OCI-M1 (cell line): ENCODE measurements around the gene FAF1.

Source experiments
- DNase-seq: peaks from one replicate; lab custom pipeline; 2025; lab: John Stamatoyannopoulos, UW

Gene FAF1

DNA sequence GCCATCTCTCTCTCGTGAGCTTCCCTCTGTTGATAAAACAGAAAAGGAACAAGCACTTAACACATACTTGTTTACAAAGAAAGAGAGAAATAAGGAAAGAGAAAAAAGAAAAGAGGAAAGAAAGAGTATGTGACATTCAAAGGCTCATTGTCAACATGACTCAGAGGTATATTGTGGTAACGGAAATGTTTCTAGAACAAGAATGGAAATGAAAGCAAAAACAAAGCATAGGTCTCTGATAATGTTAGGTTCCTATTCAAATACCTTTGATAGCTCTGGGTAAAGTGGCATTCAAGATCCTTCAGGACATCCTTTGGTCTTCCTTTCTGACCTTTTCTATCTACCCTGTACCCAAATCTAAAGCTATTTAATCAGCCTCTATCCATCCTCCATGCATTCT, 469.4 kb downstream of the FAF1 start:
- DNase-seq: no peak

DNA sequence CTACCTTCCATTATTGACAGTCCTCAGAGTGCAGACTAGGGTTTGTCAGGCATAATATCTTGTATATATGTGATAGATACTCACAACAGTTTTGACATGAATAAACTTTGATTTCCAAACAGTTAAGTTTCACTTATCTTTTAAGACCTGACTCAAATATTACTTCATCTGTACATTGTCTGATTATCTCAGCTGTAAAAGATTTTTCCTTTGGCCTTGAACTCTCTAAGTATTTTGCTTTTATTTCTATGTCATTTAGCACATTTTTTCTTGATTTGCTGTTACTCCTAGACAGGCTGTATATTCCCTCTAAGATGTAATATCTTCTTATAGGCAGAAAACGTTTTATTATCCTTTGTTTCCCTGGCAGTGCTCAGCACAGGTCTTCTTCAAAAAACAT, 471.2 kb downstream of the FAF1 start:
- DNase-seq: no peak

DNA sequence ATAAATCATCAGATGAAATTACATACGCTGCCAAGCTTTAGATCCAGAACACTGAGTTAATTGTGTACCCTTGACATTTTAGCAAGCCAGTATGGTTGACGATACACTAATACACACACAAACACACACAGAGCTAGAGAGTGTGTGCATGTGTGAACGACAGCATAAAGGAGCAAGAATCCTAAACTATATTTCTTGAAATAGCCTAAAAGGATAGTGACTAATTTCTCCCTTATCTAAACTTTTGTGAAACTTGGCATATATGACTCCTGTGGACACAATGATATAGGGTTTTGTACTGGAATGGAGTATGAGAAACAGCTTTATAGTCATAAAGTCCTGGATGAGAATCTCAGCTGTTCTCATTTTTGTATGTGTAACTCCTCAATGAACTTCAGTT, 471.7 kb downstream of the FAF1 start:
- DNase-seq: no peak

DNA sequence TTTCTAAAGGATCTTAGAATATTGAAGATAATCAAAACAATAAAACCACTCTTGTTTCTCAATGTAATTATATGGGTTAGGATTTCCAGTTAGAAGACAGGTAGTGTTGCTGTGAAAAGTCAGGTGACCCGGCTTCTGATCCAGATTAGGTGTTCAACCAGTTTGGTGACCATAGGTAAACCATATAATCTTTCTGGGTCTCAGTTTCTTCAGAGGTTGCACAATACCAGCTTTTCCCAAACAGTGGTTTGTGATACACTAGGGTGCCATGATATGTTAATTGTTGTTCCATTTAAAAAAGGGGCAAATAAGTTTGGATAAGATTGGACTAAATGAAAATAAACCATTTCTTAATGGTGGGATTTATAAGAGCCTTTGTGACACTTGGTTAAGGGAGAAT, 472.3 kb downstream of the FAF1 start:
- DNase-seq: no peak

DNA sequence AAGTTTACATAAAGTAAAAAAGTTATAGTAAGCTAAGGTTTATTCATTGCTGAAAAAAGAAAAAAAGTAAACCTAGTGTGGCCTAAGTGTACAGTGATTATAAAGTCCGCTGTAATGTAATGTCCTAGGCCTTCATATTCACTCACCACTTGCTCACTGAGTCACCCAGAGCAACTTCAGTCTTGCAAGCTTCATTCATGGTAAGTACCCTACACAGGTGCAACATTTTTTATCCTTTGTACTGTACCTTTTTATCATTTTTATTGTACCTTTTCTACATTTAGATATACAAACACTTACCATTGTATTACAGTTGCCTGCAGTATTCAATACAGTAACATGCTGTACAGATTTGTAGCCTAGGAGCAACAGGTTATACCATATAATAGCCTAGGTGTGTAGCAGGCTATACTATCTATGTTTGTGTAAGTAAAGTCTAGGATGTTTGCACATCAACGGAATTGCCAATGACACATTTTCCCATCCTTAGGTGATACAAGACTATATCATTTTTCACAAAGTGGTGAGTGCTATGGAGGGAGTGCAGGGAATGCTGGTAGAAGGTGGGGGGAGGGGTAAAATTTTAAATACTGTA, 478.8 kb downstream of the FAF1 start:
- no peak for DNase-seq

DNA sequence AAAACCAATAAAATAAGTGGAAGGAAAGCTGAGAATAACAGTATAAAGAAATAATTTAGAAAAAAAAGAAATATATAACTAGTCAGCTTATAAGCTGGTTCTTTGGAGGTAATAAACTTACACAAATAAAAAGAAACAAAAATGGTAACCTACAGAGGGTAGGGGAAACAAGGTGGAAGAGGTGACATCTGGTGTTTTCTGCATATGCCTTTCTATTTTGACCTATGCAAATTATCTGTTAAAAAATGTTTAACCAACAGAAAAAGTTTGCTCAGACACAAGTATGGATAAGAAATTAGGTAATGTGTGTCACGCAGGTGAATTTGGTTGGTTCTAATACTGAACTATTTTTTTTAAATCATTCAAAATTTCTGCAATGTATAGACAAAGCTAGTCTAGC, 483.3 kb downstream of the FAF1 start:
- no peak for DNase-seq

DNA sequence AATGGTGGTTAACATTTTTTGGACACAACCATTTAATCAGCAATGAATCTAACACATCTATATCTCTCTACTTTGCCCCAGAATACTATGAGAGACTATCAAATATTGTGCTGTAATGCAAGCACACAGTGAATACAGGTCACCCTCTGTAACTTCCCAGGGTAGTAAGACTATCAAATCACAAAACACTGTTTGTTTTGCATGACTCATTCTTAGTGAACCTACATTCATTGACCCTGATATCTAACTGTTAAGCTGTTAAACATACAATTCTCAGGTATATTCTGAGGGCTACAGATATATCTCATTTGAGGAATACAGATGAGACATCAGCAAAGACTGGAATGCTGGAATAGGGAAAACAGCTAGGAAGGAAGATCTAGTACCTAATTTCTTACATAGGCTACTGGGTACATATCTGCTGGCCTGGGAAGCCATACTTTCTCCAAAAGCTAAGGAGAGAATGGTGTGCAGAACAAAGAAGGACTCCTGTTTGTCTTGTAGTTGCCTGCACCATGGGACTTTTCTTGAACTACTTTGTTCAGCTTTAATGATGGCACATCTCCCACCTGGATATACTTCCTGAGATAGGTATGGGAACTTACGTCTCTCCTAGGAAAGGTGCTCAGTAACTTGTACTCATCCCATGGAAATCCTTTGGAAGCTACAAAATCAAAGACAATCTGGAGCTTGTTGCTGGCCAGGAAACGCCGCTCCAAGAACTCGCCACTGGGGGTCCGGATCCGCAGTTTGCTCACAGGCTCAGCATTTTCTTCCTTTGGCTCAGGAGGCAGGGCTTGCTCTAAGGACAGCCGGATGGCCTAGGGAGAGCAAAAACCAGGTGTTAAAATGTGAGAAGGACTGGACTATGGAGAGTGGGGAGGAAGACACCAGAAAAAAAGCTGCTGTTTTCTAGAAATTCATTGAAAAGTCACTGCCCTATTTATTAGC, 484.9 kb downstream of the FAF1 start:
- DNase-seq: no peak

DNA sequence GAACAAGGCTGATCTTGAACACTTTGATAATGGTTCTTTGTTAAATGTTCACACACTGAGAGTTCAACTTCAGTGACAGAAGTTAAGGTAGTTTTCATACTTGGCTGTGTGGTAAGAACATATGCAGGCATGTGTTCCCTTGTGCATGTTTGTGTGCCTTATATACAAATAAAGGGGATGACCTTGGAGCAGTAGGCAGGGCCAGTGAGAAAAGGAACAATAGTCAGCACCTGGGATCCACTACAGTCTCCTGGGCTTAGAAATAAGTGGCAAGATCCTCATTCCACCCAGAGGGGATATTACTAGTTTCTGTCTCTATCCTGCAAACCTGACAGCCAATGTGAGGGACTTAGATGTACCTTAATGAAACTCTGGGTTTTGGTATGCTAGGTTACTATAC, 486.6 kb downstream of the FAF1 start:
- DNase-seq: no peak

DNA sequence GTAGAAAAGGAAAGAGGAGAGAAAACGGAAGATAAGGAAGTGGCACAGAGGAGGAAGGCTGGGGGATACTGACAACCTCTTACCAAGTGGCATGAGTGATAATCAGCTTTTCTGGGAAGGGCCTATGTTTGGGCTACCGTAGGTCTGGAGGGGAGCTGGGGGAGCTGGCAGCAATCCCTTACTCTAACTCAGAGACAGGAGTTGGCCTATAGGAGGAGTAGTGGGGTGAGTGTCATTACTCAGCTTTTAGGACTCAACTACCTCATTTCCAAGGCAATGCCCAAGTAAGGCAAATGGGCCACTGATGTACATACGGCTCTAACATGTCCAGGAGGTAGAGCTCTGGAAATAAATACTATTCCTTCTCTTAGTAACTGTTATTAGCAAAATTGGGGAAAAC, 488.1 kb downstream of the FAF1 start:
- peak; percentile 23 for DNase-seq

DNA sequence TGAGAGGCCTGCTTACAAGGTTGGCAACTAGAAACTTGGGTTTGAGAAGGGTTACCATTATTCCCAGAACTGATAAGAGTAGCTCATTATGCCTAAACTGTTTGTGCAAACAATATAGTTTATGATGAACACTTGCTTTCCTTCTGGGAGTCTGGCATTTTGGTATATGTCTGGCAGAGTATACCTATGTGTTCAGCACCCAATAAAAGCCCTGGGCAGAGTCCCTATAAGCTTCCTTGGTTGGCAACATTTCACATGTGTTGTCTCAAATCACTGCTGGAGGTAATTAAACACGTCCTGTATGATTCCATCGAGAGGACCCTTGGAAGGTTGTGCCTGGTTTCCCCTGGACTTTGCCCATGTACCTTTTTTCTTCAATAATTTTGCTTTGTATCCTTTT, 497.1 kb downstream of the FAF1 start:
- DNase-seq: no peak

DNA sequence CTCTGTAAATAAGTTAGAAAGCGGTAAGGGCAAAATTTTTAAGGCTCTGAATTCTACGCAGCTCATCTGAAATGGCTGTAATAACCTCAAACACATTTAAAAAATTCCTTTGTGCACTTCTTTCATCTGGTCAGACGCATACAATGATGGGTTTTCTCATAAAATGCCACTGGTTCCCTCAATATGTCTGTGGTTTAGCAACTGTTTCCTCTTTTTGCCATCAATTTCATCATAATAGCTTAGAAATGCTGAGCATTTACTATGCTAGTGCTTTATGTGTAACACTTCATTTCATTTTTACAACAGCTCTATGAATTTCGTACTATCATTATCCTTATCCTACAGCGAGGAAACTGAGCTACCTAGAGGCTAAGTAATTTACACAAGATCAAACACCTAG, 501.6 kb downstream of the FAF1 start:
- peak; percentile 85 for DNase-seq

DNA sequence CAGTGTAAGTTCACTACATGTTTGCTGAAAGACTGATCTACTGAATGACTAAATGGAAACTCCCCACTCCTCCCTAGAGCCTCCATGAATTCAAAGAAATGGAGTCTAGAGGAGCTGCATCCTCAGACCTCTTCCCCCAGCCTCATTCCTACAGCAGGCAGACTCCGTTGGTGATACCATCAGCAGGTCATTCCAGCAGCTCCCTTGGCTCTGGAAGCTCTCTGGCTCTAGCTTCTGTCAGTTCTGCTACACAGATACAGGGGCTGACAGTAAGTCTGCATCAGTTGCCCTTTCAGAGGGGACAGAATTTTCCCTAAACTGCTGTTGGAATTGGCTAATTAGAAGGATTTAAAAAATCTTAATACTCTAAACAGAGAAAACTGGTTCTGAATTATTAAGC, 505.2 kb downstream of the FAF1 start:
- DNase-seq: no peak

DNA sequence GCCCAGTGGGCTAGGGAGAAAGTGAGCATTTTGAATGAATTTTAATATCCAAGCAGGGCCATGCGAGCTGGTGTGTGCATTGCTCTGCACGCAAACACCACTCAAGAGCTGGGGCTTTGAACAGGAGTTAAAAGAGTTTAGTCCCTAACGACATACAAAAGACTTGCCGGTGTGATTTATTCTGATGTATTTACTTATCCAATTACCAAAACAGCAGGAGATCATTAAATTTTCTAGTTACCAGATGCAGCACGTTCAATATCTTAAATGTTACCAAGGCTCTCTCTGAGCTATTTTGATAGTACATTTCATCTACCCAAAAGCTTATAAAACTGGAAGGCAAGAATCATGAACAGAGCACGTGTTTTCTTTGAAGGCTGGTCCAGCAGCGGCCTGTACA, 506.8 kb downstream of the FAF1 start:
- DNase-seq: no peak

DNA sequence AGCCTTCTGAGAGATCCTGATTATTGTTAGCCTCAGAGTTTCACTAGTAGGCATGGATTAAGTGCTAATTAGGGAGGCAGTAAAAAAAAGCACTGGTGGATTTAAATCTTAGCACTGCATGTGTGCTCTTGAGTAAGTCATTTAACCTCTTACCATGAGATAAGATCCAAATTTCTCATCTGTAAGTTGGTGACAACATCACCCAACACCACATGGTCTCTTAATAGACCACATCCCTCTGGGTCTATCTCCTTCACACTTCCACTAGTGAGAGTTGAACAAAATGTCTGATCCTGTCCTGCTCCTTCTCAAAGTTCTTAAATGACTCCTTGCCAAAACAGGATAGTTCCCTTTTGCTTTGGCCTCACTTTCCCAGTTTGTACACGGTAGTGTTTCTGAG, 507.4 kb downstream of the FAF1 start:
- DNase-seq: no peak

DNA sequence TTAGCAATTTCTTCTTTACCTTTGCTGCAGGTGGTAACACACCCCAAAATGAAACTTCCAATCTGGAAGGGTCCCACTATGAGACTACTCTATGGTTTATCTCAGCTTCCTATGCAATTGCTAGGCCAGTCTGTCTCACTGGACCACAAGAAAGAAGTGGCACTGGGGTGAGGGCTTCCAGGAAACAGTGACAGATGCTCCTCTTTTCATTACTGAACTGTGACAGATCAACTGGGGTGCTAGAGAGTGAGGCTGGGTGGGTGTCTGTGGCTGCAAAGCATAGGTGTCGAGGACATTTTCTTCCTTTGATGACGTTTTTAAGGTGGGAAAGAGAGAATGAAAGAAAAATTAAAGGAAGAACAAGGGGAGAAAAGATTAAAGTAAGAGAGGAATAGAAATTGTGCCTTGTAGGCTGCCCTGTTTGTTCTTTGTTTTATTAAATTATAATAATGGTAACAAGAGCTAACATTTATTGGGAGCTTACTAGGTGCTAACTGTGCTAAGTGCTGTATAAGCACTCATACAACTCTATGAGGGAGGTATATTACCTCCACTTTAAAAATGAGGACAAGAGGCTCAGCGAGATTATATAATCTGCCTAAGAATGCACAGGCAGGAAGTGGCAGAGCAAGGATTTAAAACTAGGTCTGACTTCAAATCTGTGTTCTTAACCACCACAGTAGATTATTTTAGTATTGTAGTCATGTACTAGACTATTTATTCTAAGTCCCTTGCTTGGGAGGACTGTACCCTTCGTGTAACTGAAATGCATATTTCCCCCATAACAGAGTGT, 509.0 kb downstream of the FAF1 start:
- DNase-seq: no peak

DNA sequence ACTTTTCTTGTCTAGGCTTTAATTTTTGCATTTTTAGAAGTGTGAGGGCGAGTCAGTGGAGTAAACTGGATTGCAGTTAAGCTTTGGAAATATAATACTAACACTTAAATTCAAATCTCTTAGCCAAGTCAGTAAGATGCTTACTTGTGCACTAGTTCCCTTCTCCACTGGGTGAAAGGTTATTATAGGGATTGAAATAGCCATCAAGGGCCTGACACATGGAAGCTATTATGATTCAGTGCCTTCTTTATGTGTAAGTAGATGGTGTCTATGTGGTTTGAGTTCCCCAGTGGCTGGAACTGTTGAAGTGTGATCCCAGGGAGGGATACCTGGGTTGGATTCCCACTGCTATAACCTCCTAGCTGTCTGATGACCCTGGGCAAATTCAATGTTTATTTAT, 512.1 kb downstream of the FAF1 start:
- no peak for DNase-seq

DNA sequence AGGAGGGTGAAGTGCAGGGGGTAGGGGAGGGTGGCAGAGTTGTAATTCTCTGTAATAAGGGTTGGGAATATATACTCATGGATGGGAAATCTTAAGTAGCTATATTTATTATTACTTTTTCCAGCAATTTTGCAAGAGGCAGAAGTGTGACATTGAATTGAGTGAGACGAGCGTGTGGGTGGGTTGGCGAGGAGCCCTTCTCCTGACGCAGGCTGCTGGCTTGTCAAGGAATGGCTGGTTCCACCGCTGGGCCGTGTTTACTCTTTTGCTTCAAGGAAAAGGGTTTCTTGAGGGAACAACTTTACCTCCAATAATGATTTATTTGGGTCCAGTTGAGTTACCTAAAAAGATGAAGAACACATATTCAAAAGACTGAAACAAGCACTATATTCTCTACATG, 518.9 kb downstream of the FAF1 start:
- no peak for DNase-seq

DNA sequence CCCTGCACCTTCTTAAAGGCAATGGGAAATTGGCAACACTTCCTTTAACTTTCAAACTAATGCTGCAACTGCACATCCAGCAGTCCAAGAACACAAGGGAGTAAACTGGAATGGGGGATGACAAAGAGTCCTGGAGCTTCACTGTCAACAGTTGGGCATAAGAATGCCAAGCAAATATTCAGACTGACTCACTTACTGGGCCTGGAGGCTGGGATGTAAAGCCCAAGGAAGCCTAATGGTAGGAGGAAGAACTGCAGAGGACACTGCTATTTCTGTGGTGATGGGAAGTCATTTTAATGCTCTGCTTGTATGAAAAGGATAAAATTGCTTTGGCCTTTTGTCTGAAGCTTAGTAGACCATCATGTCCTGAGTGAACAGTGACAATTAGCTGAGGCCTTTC, 521.1 kb downstream of the FAF1 start:
- no peak for DNase-seq

DNA sequence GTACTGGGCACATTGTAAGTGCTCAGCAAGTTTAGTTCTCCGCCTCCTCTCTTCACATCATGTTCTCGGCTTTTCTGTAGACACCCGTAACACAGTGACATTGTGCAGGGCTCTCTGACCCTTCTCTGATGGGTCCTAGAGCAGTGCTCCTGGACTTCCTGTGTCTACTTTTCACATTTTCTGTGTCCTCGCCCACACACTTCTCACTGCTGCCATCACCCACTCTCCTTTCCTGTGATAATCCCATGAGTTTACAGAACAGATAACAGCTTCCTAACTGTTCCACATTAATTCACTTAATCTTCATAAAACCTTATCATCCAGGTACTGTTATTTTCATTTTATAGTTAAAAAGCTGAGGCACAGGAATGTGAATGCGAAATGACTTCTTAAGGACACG, 523.6 kb downstream of the FAF1 start:
- DNase-seq: no peak

DNA sequence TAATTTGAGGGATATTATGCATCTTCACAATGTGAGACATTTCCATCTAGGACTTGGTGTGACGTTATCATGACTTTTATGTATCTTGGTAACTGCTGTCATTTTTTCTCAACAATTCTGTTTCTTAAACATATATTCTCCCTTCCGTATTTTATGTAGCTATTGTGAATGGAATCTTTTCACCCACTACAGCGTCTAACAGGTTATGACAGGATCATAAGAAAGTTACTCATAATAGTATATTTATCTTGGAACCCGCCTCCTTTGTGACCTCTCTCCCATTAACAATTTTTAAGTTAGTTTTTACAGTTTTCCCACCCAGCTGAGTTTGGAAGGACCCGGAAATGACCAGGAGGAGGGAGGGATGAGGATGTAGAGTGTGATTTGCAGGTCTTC, 530.1 kb downstream of the FAF1 start:
- no peak for DNase-seq

DNA sequence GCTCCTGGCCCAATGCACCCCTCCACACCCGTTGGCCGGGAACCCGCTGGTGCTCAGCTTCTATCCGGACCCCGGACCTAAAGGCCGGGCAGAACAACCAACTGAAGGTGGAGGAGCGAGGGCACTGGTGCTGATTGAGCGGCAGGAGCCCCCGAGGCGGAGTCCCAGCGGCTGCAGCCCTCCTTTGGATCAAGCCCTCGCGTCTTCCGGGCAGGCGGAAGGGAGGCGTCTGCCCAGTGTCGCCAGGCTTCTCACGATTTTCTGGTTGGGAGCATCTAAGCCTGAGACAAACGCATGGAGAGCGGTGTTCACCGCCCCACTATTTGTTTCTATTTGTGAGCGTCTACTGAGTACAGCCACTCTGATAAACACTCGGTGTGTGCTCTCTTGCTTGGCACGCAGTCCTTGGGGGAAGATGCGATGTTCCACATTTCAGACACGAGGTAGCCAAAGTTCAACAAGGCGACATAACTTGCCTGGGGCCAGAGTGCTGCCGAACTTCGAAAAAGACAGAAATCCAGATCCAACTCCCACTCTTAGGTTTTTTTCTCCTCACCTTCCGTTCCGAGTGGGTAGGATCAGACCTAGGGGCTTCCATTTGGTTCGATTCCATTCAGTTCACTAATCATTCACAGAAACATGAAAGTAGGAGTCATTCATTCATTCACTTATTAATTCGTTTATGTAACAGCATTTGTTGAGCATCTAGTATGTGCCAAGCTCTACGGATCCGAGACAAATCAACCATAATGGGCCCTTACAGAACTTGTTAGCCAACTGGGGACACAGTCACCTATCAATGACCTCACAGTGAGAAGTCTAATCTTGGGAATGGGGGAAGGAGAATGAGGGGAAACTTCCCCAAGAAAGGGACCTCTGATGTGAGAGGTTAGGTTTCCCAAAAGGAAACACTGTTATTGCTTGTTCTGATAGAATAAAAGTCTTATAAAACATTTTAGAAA, 532.0 kb downstream of the FAF1 start:
- no peak for DNase-seq
